Hypothalamus (tissue), 51 donors: Measurements from ENCODE around the gene IL17RD.
"Not testable (repeated sequence)": the region's sequence is repeated elsewhere in the genome, so short reads cannot be mapped to it uniquely, and the experiment has no call there.

Source experiments
- DNase-seq, 51 donors: peaks; one replicate each; lab custom pipeline; 2025; lab: John Stamatoyannopoulos, UW

IL17RD gene

GRCh38 chr3:57097536-57097935 is 67.6 kb downstream of the IL17RD start:
- DNase-seq: no peak

- no peak for DNase-seq
Measured at GRCh38 chr3:57095363-57095762, 69.8 kb downstream of the IL17RD start.

- peak in 1 of 51 donors; percentile 2 for DNase-seq
Measured at GRCh38 chr3:57094575-57094974, 70.6 kb downstream of the IL17RD start.

GRCh38 chr3:57093971-57094535 is 71.1 kb downstream of the IL17RD start:
- DNase-seq: no peak

- no peak for DNase-seq
Measured at GRCh38 chr3:57093489-57093888, 71.7 kb downstream of the IL17RD start.

GRCh38 chr3:57091521-57092273 is 73.5 kb downstream of the IL17RD start:
- DNase-seq: no peak

GRCh38 chr3:57089043-57089442 is 76.1 kb downstream of the IL17RD start:
- DNase-seq: no peak

- no peak for DNase-seq
Measured at GRCh38 chr3:57088503-57088902, 76.7 kb downstream of the IL17RD start.

- no peak for DNase-seq
Measured at GRCh38 chr3:57087361-57088092, 77.6 kb downstream of the IL17RD start.

GRCh38 chr3:57086201-57086600 is 79.0 kb downstream of the IL17RD start:
- peak in 10 of 51 donors; percentile 5 to 47 (median 18) for DNase-seq

- no peak for DNase-seq
Measured at GRCh38 chr3:57085211-57085610, 79.9 kb downstream of the IL17RD start.

GRCh38 chr3:57083266-57083995 is 81.7 kb downstream of the IL17RD start:
- not testable (repeated sequence) for DNase-seq

- no peak for DNase-seq
Measured at GRCh38 chr3:57082481-57082880, 82.7 kb downstream of the IL17RD start.

- DNase-seq: no peak
Measured at GRCh38 chr3:57081173-57081572, 84.0 kb downstream of the IL17RD start.

- no peak for DNase-seq
Measured at GRCh38 chr3:57080171-57080570, 85.0 kb downstream of the IL17RD start.

- peak in 2 of 51 donors; percentile 34 to 36 for DNase-seq
Measured at GRCh38 chr3:57079474-57079831, 85.7 kb downstream of the IL17RD start.

- DNase-seq: peak in 31 of 51 donors; percentile 2 to 56 (median 29)
Measured at GRCh38 chr3:57078635-57079473, 86.3 kb downstream of the IL17RD start.

GRCh38 chr3:57078344-57078634 is 86.9 kb downstream of the IL17RD start:
- DNase-seq: peak in 26 of 51 donors; percentile 6 to 48 (median 25)

GRCh38 chr3:57077630-57078343 is 87.4 kb downstream of the IL17RD start:
- no peak for DNase-seq
